ENCODE measurements around the gene COX6B2.
"Not testable (repeated sequence)": the region's sequence is repeated elsewhere in the genome, so short reads cannot be mapped to it uniquely, and the experiment has no call there.

The COX6B2 gene

DNA sequence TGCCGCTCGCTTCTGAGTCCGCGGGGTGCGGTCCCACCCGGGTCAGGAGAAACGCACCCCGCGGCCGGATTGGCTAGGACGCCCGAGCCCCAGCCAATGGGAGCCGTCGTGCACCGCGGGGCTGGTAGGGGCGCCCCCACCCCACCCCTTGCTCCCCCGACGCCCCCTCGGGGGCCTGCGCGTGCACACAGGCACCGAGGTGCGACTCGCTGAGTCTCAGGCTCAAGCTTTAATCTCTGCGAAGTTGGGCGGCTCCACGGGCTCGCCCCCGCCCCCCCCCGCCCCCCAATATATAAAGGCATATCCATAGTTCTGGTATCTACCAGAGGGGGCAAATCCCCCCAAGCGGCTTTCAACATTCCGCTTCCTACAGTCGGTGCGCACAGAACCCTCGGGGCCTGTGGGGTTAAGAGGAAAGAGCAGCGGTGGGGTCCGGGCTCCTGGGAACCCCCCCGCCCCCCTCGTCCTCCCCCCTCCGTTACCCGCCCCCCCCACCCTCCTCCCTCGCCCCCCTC is at the start of gene COX6B2:
Gene COX6B2, minus strand, starts transcription at position 22 of the 515 bp plus-strand sequence. CDS start 198 bp downstream, outside the sequence.
- ATAC-seq: no peak
- TF ChIP-seq ZC3H10 (CRISPR knock-in tag; IDR thresholded peaks at IDR 0.05): no peak
- no peak for TF ChIP-seq SNAI2 (CRISPR knock-in tag; IDR thresholded peaks at IDR 0.05)
- TF ChIP-seq PPARA (CRISPR knock-in tag; IDR thresholded peaks at IDR 0.05; ENCODE audit: borderline replicate concordance): no peak
- no peak for TF ChIP-seq GLIS3 (CRISPR knock-in tag; IDR thresholded peaks at IDR 0.05)
- no peak for TF ChIP-seq ZFP3 (CRISPR knock-in tag; IDR thresholded peaks at IDR 0.05)
- TF ChIP-seq POU6F1 (CRISPR knock-in tag; IDR thresholded peaks at IDR 0.05; ENCODE audit: borderline replicate concordance, low read depth): no peak
- no peak for TF ChIP-seq ESRRG (CRISPR knock-in tag; IDR thresholded peaks at IDR 0.05)
- TF ChIP-seq RARB (CRISPR knock-in tag; IDR thresholded peaks at IDR 0.05): no peak
- TF ChIP-seq, protein P1, sequence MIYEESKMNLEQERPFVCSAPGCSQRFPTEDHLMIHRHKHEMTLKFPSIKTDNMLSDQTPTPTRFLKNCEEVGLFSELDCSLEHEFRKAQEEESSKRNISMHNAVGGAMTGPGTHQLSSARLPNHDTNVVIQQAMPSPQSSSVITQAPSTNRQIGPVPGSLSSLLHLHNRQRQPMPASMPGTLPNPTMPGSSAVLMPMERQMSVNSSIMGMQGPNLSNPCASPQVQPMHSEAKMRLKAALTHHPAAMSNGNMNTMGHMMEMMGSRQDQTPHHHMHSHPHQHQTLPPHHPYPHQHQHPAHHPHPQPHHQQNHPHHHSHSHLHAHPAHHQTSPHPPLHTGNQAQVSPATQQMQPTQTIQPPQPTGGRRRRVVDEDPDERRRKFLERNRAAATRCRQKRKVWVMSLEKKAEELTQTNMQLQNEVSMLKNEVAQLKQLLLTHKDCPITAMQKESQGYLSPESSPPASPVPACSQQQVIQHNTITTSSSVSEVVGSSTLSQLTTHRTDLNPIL (CRISPR knock-in tag; IDR thresholded peaks at IDR 0.05; ENCODE audit: low read depth): no peak
- TF ChIP-seq OSR1 (CRISPR knock-in tag; IDR thresholded peaks at IDR 0.05): no peak
- TF ChIP-seq ZNF8 (CRISPR knock-in tag; IDR thresholded peaks at IDR 0.05): no peak
- TF ChIP-seq ZFP30 (CRISPR knock-in tag; IDR thresholded peaks at IDR 0.05): no peak
- TF ChIP-seq CSDC2 (CRISPR knock-in tag; IDR thresholded peaks at IDR 0.05): no peak
- no peak for TF ChIP-seq CSRNP3 (CRISPR knock-in tag; IDR thresholded peaks at IDR 0.05)
- no peak for TF ChIP-seq ARNTL (CRISPR knock-in tag; IDR thresholded peaks at IDR 0.05; ENCODE audit: borderline replicate concordance, low read depth)

DNA sequence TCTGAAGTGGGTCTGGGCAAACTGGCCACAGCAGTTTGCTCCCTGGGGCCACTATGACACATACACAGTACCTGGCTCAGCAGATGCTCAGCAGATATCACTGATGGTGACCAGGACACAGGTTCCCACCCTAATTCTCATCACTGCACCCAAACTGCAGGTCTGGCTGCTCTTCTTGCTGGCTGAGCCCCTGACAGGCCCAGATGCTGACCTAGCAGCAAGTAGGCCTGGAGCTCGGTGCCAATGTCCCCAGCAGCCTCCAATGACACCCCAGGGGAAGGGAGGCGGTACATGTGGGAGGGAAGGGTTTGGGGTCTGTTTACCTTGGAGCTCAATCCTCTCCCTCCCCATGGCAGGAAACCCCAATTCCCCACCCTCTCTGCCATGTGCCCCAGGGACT is 48.0 kb upstream of the COX6B2 start:
- no peak for TF ChIP-seq ZFP3 (CRISPR knock-in tag; IDR thresholded peaks at IDR 0.05)
- no peak for TF ChIP-seq TOX (CRISPR knock-in tag; IDR thresholded peaks at IDR 0.05; ENCODE audit: borderline replicate concordance)
- no peak for TF ChIP-seq POU6F1 (CRISPR knock-in tag; IDR thresholded peaks at IDR 0.05; ENCODE audit: borderline replicate concordance, low read depth)
- TF ChIP-seq ZNF8 (CRISPR knock-in tag; IDR thresholded peaks at IDR 0.05): no peak
- no peak for TF ChIP-seq ZNF565 (CRISPR knock-in tag; conservative IDR thresholded peaks at IDR 0.05; ENCODE audit: low read depth)
- TF ChIP-seq ZNF70 (CRISPR knock-in tag; IDR thresholded peaks at IDR 0.05): no peak
- TF ChIP-seq ZFP30 (CRISPR knock-in tag; IDR thresholded peaks at IDR 0.05): no peak
- TF ChIP-seq, protein P2, sequence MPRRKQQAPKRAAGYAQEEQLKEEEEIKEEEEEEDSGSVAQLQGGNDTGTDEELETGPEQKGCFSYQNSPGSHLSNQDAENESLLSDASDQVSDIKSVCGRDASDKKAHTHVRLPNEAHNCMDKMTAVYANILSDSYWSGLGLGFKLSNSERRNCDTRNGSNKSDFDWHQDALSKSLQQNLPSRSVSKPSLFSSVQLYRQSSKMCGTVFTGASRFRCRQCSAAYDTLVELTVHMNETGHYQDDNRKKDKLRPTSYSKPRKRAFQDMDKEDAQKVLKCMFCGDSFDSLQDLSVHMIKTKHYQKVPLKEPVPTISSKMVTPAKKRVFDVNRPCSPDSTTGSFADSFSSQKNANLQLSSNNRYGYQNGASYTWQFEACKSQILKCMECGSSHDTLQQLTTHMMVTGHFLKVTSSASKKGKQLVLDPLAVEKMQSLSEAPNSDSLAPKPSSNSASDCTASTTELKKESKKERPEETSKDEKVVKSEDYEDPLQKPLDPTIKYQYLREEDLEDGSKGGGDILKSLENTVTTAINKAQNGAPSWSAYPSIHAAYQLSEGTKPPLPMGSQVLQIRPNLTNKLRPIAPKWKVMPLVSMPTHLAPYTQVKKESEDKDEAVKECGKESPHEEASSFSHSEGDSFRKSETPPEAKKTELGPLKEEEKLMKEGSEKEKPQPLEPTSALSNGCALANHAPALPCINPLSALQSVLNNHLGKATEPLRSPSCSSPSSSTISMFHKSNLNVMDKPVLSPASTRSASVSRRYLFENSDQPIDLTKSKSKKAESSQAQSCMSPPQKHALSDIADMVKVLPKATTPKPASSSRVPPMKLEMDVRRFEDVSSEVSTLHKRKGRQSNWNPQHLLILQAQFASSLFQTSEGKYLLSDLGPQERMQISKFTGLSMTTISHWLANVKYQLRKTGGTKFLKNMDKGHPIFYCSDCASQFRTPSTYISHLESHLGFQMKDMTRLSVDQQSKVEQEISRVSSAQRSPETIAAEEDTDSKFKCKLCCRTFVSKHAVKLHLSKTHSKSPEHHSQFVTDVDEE (CRISPR knock-in tag; IDR thresholded peaks at IDR 0.05): no peak
- no peak for TF ChIP-seq SNAI2 (CRISPR knock-in tag; IDR thresholded peaks at IDR 0.05)
- TF ChIP-seq, protein P3, sequence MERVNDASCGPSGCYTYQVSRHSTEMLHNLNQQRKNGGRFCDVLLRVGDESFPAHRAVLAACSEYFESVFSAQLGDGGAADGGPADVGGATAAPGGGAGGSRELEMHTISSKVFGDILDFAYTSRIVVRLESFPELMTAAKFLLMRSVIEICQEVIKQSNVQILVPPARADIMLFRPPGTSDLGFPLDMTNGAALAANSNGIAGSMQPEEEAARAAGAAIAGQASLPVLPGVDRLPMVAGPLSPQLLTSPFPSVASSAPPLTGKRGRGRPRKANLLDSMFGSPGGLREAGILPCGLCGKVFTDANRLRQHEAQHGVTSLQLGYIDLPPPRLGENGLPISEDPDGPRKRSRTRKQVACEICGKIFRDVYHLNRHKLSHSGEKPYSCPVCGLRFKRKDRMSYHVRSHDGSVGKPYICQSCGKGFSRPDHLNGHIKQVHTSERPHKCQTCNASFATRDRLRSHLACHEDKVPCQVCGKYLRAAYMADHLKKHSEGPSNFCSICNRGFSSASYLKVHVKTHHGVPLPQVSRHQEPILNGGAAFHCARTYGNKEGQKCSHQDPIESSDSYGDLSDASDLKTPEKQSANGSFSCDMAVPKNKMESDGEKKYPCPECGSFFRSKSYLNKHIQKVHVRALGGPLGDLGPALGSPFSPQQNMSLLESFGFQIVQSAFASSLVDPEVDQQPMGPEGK (CRISPR knock-in tag; IDR thresholded peaks at IDR 0.05; ENCODE audit: borderline replicate concordance): no peak
- no peak for TF ChIP-seq TCF4 (CRISPR knock-in tag; IDR thresholded peaks at IDR 0.05; ENCODE audit: borderline replicate concordance)
- TF ChIP-seq ESRRG (CRISPR knock-in tag; IDR thresholded peaks at IDR 0.05): no peak
- no peak for TF ChIP-seq OSR1 (CRISPR knock-in tag; IDR thresholded peaks at IDR 0.05)
- TF ChIP-seq, protein P1 (CRISPR knock-in tag; IDR thresholded peaks at IDR 0.05; ENCODE audit: low read depth): no peak
- TF ChIP-seq ISL1 (CRISPR knock-in tag; IDR thresholded peaks at IDR 0.05): no peak
- no peak for TF ChIP-seq GLIS3 (CRISPR knock-in tag; IDR thresholded peaks at IDR 0.05)
- no peak for TF ChIP-seq ARNTL (CRISPR knock-in tag; IDR thresholded peaks at IDR 0.05; ENCODE audit: borderline replicate concordance, low read depth)
- TF ChIP-seq CSRNP3 (CRISPR knock-in tag; IDR thresholded peaks at IDR 0.05): no peak
- TF ChIP-seq CSDC2 (CRISPR knock-in tag; IDR thresholded peaks at IDR 0.05): no peak
- no peak for ATAC-seq

DNA sequence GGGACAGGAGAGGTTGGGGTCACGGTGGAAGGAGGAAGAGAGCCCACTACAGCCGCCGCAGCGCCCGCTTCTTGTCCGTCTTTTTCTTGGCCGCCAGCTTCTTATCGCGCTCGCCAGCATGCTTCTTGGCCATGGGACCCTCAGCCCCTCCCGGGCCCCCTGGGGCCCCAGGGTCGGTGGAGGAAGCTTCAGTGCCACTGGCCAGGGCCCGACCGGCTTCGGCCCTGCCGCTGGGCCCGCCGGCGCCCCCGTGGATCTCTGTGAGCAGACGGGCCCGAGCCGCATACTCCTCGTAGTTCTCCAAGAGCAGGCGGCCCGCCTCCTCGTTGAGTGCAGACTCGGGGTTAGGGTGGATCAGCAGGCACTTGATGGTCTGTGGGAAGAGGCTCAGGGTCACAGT is 46.9 kb upstream of the COX6B2 start:
- not testable (repeated sequence) for ATAC-seq

All from SK-N-SH treated with all-trans-retinoic acid at 6 μM for 48 hours (cell line).